Fibroblast of mammary gland (primary cell): ENCODE measurements around the gene UBAC1.
A peak's percentile ranks its signal among the peaks of the same experiment; 100 is the strongest.

Experiments used
- DNase-seq: peaks from one replicate; pipeline ENCODE4 v3.0.0-alpha.2; 2010; ENCODE audit warnings: low read depth
- H3K4me3 ChIP-seq: 2 replicates; pipeline ENCODE4 v1.5.1; 2011; ENCODE audit warnings: low read depth, mild to moderate bottlenecking, low read length, moderate library complexity; ENCODE audit not compliant: control insufficient read depth
- TF ChIP-seq, protein P1 (sequence below): conservative IDR thresholded peaks from 2 replicates; pipeline ENCODE4 v1.5.1; 2011; ENCODE audit warnings: low read depth, low read length, inconsistent platforms; ENCODE audit not compliant: control insufficient read depth, insufficient read depth

UBAC1 gene

DNA sequence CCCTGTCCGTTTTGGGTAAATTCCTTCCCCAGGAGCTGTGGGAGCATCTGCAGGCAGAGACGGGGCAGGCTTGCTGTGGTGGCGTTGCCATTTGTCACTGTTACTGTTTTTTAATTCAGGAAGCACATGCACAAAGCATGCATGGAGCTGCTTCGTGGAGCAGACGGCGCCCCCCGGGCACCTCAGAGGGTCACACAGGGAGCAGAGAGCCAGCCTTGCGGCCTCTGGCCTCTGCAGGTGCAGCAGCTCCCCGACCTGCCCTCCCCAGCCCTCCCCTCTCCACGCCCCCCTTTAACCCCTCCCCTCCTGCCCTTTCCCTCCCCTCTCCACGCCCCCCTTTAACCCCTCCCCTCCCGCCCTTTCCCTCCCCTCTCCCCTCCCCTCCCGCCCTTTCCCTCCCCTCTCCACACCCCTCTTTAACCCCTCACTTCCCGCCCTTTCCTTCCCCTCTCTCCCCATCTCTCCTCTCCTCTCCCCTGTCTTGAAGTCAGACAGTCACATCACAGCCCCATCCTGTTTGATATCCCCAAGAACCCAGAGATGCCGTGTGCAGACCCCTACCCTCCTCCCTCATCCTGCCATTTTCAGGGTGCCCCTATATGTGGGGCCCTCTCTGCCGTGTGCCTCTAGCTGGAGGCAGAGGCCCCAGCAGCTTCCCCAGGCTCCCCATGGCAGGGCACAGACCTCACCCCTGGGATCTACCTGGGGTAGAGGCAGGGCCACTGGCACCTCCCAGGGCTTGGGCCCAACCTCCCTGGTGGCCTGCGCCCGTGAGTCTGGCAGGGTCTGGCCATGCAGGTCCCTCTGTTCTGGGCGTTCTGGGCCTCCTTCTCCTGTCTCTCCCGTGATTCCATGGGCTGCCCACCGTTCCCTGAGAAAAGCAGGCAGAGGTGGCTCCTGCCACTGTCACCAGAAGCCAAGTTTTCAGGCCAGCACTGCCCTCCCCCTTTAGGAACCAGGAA, 29.6 kb upstream of the UBAC1 start:
- TF ChIP-seq, protein P1, sequence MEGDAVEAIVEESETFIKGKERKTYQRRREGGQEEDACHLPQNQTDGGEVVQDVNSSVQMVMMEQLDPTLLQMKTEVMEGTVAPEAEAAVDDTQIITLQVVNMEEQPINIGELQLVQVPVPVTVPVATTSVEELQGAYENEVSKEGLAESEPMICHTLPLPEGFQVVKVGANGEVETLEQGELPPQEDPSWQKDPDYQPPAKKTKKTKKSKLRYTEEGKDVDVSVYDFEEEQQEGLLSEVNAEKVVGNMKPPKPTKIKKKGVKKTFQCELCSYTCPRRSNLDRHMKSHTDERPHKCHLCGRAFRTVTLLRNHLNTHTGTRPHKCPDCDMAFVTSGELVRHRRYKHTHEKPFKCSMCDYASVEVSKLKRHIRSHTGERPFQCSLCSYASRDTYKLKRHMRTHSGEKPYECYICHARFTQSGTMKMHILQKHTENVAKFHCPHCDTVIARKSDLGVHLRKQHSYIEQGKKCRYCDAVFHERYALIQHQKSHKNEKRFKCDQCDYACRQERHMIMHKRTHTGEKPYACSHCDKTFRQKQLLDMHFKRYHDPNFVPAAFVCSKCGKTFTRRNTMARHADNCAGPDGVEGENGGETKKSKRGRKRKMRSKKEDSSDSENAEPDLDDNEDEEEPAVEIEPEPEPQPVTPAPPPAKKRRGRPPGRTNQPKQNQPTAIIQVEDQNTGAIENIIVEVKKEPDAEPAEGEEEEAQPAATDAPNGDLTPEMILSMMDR = no peak
- H3K4me3 ChIP-seq = no peak overlapping the region
- DNase-seq = peak; percentile 67

DNA sequence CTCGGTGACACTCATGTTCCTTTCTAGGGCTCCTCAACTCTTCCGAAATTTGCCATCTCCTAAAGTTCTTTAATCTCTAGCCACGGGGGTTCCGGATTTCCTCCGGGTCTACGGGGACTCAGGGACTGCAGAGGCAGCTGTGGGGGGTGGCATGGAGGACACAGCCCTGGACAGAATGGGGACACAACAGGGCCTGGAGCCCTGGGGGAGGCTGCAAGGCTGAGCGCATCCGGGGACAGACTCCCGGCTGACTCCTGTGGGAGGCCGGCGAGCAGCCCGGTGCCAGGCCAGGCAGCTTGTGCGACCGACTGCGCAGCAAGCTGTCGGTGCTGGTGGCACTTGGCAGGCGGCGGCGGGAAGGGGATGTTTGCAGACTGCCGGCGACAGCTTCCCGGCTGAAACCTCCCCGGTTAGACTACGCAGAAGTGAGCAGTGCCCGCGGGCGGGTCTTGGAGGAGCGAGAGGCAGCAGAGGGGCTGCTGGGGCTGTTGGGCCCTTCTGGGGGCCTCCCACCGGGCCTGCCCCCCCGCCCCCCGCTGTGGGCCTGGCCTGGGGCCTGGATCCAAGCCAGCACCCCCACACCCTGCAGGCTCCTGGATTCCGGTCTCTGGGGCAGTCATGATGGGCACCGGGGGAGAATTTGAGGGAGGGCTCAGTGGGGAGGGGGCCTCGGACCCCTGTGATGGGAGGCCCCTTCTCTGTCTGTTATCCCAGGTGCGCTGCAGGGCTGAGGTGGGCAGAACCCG, 28.7 kb upstream of the UBAC1 start:
- TF ChIP-seq, protein P1 = no peak
- no peak for DNase-seq
- H3K4me3 ChIP-seq = no peak overlapping the region

DNA sequence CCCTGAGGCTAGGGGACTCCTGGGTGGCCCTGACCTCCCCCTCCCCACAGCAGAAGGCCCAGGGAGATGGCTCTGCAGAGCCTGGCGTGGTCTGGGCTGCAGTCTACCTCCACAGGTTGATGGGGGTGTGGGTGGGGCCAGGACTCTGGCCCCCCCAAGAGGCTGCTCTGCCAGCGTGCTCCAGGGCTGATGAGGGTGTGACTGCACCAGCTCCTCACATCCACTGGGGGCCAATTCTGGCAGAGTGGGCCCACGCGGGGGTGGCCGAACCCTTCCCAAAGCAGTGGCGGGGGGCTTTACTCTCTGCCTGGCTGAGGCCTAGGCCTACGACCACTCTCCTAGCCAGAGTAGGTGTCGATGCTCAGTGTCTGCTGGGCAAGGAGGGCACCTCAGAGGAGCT, 28.0 kb upstream of the UBAC1 start:
- TF ChIP-seq, protein P1 = no peak
- DNase-seq = no peak
- no peak overlapping the region for H3K4me3 ChIP-seq

DNA sequence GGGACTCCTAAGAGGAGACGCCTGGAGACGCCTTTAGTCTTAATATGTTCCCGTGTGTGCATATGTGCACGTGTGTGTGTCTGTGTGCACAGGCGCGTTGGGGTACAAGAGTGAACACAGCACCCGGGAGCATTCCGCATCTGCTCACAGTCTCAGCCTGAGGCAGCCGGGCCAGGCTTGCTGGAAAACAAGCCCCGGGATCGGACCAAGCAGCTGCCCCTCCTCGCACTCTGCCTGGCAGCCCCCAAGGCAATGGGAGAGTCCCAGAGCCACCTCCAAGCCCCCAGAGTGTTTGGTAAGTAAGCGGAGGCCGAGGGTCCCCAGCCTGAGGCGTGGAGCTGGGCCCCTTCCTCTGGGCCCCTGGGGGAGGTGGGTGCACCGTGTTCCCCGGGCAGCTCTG, 27.3 kb upstream of the UBAC1 start:
- TF ChIP-seq, protein P1 = no peak
- no peak for DNase-seq
- H3K4me3 ChIP-seq = no peak overlapping the region

DNA sequence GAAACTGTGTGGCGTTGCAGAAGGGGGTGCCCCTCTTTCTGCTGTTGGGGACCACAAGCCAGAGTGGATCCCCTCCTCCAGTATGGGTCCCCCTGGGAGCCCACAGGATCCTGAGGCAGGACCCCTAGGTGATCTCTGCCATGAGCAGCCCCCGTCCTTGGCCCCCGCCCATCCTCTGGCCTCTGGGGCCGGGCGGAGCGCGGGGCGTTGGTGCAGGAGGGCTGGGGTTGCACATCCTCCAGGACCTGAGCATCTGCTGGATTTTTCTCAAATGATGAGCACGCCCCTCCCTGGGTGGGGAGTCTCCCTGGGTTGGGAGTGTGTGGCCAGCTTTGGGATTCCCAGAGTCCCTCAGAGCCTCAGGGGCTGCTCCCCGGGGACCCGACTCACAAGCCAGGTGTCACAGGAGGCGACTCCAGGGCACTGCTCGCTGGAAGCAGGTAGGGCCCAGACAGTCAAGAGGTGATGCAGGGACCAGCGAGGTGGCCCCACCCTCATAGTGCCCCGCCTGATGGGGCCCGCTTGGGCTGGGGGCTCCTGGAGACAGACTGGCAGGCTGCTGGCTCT, 26.7 kb upstream of the UBAC1 start:
- no peak for DNase-seq
- H3K4me3 ChIP-seq = no peak overlapping the region
- TF ChIP-seq, protein P1 = no peak

DNA sequence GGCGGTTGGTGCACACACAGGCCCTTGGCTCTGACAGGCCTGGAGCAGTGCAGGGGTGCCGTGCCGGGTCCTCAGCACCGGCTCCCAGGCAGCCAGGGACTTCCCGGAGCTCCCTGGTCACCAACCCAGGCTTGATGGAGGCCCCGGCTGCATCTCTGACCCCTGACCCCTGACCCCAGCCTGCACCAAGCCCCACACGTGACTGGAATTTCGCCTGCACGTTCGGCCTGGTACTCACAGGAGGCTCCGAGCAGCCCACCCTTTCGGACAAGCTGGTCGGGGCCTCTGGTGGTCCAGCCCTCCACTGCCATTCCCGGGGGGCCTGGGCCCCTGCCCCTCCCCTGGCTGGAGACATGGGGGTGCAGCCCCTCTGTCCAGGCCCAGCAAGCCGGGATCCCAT, 25.4 kb upstream of the UBAC1 start:
- DNase-seq = no peak

More for the DNA sequence above, 25.4 kb upstream of the UBAC1 start:
- TF ChIP-seq, protein P1 = no peak
- H3K4me3 ChIP-seq = no peak overlapping the region
